ENCODE data around the gene CAMK4. TPM values are rescaled to one million over a fixed set of nuclear protein-coding genes. Genes with fewer than 3 reads are reported as not detected.

CAMK4 gene
- total RNA-seq, 1 donor from 2014 or later: 3.8 TPM

DNA sequence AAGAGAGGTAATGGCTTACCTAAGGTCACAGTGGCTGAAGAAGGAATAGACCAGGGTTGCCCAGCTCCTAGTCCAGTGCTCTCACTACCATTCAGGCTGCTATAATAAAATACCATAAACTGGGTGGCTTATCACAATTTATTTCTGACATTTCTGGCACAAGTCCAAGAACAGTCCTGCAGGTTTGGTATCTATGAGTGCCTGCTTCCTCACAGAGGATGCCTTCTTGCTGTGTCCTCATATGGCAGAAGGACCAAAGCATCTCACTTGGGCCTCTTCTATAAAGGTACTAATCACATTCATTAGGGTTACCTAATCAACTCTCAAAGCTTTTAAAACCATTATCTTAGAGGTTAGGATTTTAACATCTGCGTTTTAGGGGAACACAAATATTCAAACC lies 271.0 kb downstream of the CAMK4 start:
- no peaks in the 10 kb centered on the region for H3K4me1 ChIP-seq (ENCODE audit: insufficient read depth, low read length)
- no peaks in the 10 kb centered on the region for H3K79me2 ChIP-seq (ENCODE audit: insufficient read depth, low read length)
- H3K36me3 ChIP-seq (ENCODE audit: insufficient read depth, low read length): peaks cover 38% of the 10 kb centered on the region
- no peak for FAIRE-seq
- no peaks in the 10 kb centered on the region for H3K9me3 ChIP-seq (ENCODE audit: insufficient read depth, low read depth, low read length)
- H3K27me3 ChIP-seq (ENCODE audit: insufficient read depth, low read length): no peaks in the 10 kb centered on the region
- H3K9ac ChIP-seq (ENCODE audit: low read length): no peak overlapping the region
- Mint-ChIP-seq H3K4me1 (ENCODE audit: low read depth, unreplicated experiment) (peaks cover 5% of the 10 kb centered on the region), H3K36me3 (ENCODE audit: low read depth, unreplicated experiment) (peaks cover 5% of the 10 kb centered on the region), H3K27ac (ENCODE audit: unreplicated experiment) (peak overlapping the region; percentile 95), H3K27me3 (ENCODE audit: low read depth, unreplicated experiment) (no peaks in the 10 kb centered on the region), H3K4me3 (ENCODE audit: unreplicated experiment) (no peak overlapping the region), H3K9me3 (ENCODE audit: unreplicated experiment) (no peaks in the 10 kb centered on the region)
- TF ChIP-seq EZH2 (IDR thresholded peaks at IDR 0.05; ENCODE audit: insufficient read depth, low read length): no peak
- TF ChIP-seq, protein P1, sequence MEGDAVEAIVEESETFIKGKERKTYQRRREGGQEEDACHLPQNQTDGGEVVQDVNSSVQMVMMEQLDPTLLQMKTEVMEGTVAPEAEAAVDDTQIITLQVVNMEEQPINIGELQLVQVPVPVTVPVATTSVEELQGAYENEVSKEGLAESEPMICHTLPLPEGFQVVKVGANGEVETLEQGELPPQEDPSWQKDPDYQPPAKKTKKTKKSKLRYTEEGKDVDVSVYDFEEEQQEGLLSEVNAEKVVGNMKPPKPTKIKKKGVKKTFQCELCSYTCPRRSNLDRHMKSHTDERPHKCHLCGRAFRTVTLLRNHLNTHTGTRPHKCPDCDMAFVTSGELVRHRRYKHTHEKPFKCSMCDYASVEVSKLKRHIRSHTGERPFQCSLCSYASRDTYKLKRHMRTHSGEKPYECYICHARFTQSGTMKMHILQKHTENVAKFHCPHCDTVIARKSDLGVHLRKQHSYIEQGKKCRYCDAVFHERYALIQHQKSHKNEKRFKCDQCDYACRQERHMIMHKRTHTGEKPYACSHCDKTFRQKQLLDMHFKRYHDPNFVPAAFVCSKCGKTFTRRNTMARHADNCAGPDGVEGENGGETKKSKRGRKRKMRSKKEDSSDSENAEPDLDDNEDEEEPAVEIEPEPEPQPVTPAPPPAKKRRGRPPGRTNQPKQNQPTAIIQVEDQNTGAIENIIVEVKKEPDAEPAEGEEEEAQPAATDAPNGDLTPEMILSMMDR (IDR thresholded peaks at IDR 0.05; ENCODE audit: insufficient read depth, low read depth, low read length): no peak
- no peak overlapping the region for H3K4me3 ChIP-seq (ENCODE audit: insufficient read depth, low read depth, low read length)
- H3K4me2 ChIP-seq (ENCODE audit: low read length): no peak overlapping the region
- no peak for DNase-seq (ENCODE audit: low read depth)
- H4K20me1 ChIP-seq (ENCODE audit: insufficient read depth, low read length): no peaks in the 10 kb centered on the region
- H2AFZ ChIP-seq (ENCODE audit: low read depth, low read length): no peak overlapping the region
- H3K27ac ChIP-seq (ENCODE audit: low read depth, low read length): no peak overlapping the region

DNA sequence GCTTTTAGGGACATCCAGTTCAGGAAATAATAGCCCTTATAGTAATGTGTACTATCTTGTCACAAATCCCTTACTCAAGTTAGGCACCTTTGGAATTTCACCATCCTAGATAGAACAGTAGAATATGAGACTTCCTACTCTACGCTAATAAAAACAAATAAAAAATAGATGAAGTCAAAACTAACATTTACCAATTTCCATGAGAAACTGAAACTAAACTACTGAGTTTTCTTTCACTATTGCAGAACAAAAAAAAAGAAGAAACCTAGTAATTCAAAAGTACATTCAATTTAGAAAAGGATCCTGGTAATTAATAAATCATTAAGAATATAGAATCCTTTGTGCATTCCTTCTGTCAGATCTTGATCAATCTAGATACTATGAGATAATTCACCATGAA lies 274.2 kb downstream of the CAMK4 start:
- H3K4me2 ChIP-seq (ENCODE audit: low read length): no peak overlapping the region
- no peaks in the 10 kb centered on the region for H3K9me3 Mint-ChIP-seq (ENCODE audit: unreplicated experiment)
- H3K36me3 Mint-ChIP-seq (ENCODE audit: low read depth, unreplicated experiment): peaks cover 5% of the 10 kb centered on the region
- no peak overlapping the region for H3K9ac ChIP-seq (ENCODE audit: low read length)
- no peak overlapping the region for H3K27ac Mint-ChIP-seq (ENCODE audit: unreplicated experiment)
- peaks cover 10% of the 10 kb centered on the region for H3K79me2 ChIP-seq (ENCODE audit: insufficient read depth, low read length)
- H3K27me3 ChIP-seq (ENCODE audit: insufficient read depth, low read length): no peaks in the 10 kb centered on the region
- H3K4me3 Mint-ChIP-seq (ENCODE audit: unreplicated experiment): no peak overlapping the region
- no peak overlapping the region for H2AFZ ChIP-seq (ENCODE audit: low read depth, low read length)
- FAIRE-seq: no peak
- H4K20me1 ChIP-seq (ENCODE audit: insufficient read depth, low read length): no peaks in the 10 kb centered on the region
- H3K9me3 ChIP-seq (ENCODE audit: insufficient read depth, low read depth, low read length): no peaks in the 10 kb centered on the region
- peaks cover 7% of the 10 kb centered on the region for H3K4me1 Mint-ChIP-seq (ENCODE audit: low read depth, unreplicated experiment)
- no peaks in the 10 kb centered on the region for H3K4me1 ChIP-seq (ENCODE audit: insufficient read depth, low read length)
- H3K4me3 ChIP-seq (ENCODE audit: insufficient read depth, low read depth, low read length): no peak overlapping the region
- no peak overlapping the region for H3K27ac ChIP-seq (ENCODE audit: low read depth, low read length)
- no peak for DNase-seq (ENCODE audit: low read depth)
- TF ChIP-seq EZH2 (IDR thresholded peaks at IDR 0.05; ENCODE audit: insufficient read depth, low read length): no peak
- TF ChIP-seq, protein P1 (IDR thresholded peaks at IDR 0.05; ENCODE audit: insufficient read depth, low read depth, low read length): no peak
- H3K27me3 Mint-ChIP-seq (ENCODE audit: low read depth, unreplicated experiment): no peaks in the 10 kb centered on the region
- peaks cover 50% of the 10 kb centered on the region for H3K36me3 ChIP-seq (ENCODE audit: insufficient read depth, low read length)

DNA sequence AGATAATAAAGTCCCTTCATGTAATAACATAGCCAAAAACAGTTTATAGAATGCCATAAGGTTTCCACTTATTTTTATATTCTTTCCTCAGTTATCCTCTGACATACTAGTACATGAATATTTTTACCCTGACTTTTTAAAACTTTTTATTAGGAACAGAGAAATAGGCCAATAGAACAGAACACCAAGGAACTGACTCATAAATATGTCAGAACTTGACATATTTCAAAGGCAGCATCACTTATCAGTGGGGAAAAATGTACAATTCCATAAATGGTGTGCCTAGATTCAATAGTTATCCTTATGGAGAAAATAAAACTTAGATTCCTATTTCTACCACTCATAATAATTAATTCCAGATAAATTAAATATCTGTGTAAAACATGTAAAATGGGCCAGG lies 278.8 kb downstream of the CAMK4 start:
- DNase-seq (ENCODE audit: low read depth): peak; percentile 44
- H3K4me3 Mint-ChIP-seq (ENCODE audit: unreplicated experiment): no peak overlapping the region
- Histone ChIP-seq H3K36me3 (ENCODE audit: insufficient read depth, low read length) (peaks cover 27% of the 10 kb centered on the region), H3K9ac (ENCODE audit: low read length) (no peak overlapping the region), H3K79me2 (ENCODE audit: insufficient read depth, low read length) (peaks cover 38% of the 10 kb centered on the region), H4K20me1 (ENCODE audit: insufficient read depth, low read length) (peaks cover 15% of the 10 kb centered on the region), H3K4me3 (ENCODE audit: insufficient read depth, low read depth, low read length) (no peak overlapping the region), H3K27me3 (ENCODE audit: insufficient read depth, low read length) (no peaks in the 10 kb centered on the region), H3K27ac (ENCODE audit: low read depth, low read length) (peak overlapping the region; percentile 13), H3K4me2 (ENCODE audit: low read length) (peak overlapping the region; percentile 19), H3K4me1 (ENCODE audit: insufficient read depth, low read length) (no peaks in the 10 kb centered on the region), H2AFZ (ENCODE audit: low read depth, low read length) (no peak overlapping the region), H3K9me3 (ENCODE audit: insufficient read depth, low read depth, low read length) (no peaks in the 10 kb centered on the region)
- no peak for FAIRE-seq
- peak overlapping the region; percentile 58 for H3K27ac Mint-ChIP-seq (ENCODE audit: unreplicated experiment)
- TF ChIP-seq, protein P1 (IDR thresholded peaks at IDR 0.05; ENCODE audit: insufficient read depth, low read depth, low read length): no peak
- TF ChIP-seq EZH2 (IDR thresholded peaks at IDR 0.05; ENCODE audit: insufficient read depth, low read length): no peak
- peaks cover 6% of the 10 kb centered on the region for H3K36me3 Mint-ChIP-seq (ENCODE audit: low read depth, unreplicated experiment)
- no peaks in the 10 kb centered on the region for H3K9me3 Mint-ChIP-seq (ENCODE audit: unreplicated experiment)
- no peaks in the 10 kb centered on the region for H3K27me3 Mint-ChIP-seq (ENCODE audit: low read depth, unreplicated experiment)
- H3K4me1 Mint-ChIP-seq (ENCODE audit: low read depth, unreplicated experiment): peaks cover 6% of the 10 kb centered on the region
